ENCODE data around the gene DNAJC6.

The DNAJC6 gene

GRCh38 chr1:65297706-65298105 lies 11.6 kb upstream of the DNAJC6 start:
- no peak for FAIRE-seq

- no peak for FAIRE-seq
Observed at GRCh38 chr1:65299328-65299727, 10.0 kb upstream of the DNAJC6 start.

GRCh38 chr1:65308781-65309303 lies 501 bp upstream of the DNAJC6 start:
- no peak for FAIRE-seq

- FAIRE-seq, result no peak
Observed at GRCh38 chr1:65310078-65310587, 790 bp downstream of the DNAJC6 start.

GRCh38 chr1:65311760-65312159 lies 2.4 kb downstream of the DNAJC6 start:
- FAIRE-seq, result no peak

- no peak for FAIRE-seq
Observed at GRCh38 chr1:65316233-65316632, 6.9 kb downstream of the DNAJC6 start.

- no peak for FAIRE-seq
Observed at GRCh38 chr1:65317866-65318653, 8.7 kb downstream of the DNAJC6 start.

- FAIRE-seq, result no peak
Observed at GRCh38 chr1:65319141-65319540, 9.8 kb downstream of the DNAJC6 start.

GRCh38 chr1:65319754-65320153 lies 10.4 kb downstream of the DNAJC6 start:
- FAIRE-seq, result no peak

GRCh38 chr1:65321879-65322278 lies 12.5 kb downstream of the DNAJC6 start:
- no peak for FAIRE-seq

GRCh38 chr1:65323246-65323645 lies 13.9 kb downstream of the DNAJC6 start:
- FAIRE-seq, result no peak

GRCh38 chr1:65330021-65330420 lies 20.7 kb downstream of the DNAJC6 start:
- no peak for FAIRE-seq

GRCh38 chr1:65330822-65331221 lies 21.5 kb downstream of the DNAJC6 start:
- no peak for FAIRE-seq

GRCh38 chr1:65332821-65333220 lies 23.5 kb downstream of the DNAJC6 start:
- FAIRE-seq, result no peak

- no peak for FAIRE-seq
Observed at GRCh38 chr1:65334081-65334480, 24.7 kb downstream of the DNAJC6 start.

GRCh38 chr1:65339866-65340468 lies 30.6 kb downstream of the DNAJC6 start:
- FAIRE-seq, result no peak

GRCh38 chr1:65341381-65341780 lies 32.0 kb downstream of the DNAJC6 start:
- FAIRE-seq, result no peak

- FAIRE-seq, result no peak
Observed at GRCh38 chr1:65343286-65343685, 33.9 kb downstream of the DNAJC6 start.

GRCh38 chr1:65344171-65344814 lies 35.0 kb downstream of the DNAJC6 start:
- FAIRE-seq, result no peak

- FAIRE-seq, result no peak
Observed at GRCh38 chr1:65346190-65346589, 36.8 kb downstream of the DNAJC6 start.

GRCh38 chr1:65355031-65355712 lies 45.8 kb downstream of the DNAJC6 start:
- no peak for FAIRE-seq

GRCh38 chr1:65357291-65357960 lies 48.1 kb downstream of the DNAJC6 start:
- FAIRE-seq, result no peak

All from G401.6 (cell line).